AG04450 (cell line): ENCODE results near the gene TFAP2E. TPM values are rescaled to one million over a fixed set of nuclear protein-coding genes. Genes with fewer than 3 reads are reported as not detected.

ENCODE experiments used
- CTCF ChIA-PET: fragments of 300-600, 350-600 bp; formaldehyde crosslinking; extraction: SDS; loops from one replicate; lab custom pipeline; 2022; ENCODE audit warnings: antibody characterized with exemption, inconsistent platforms; lab: Charles Lee
- POLR2A ChIA-PET: fragments of 350-600 bp; formaldehyde crosslinking; extraction: SDS; loops from one replicate; lab custom pipeline; 2021; ENCODE audit warnings: antibody characterized with exemption, inconsistent platforms; lab: Yijun Ruan, JAX
- DNase-seq: peaks from one replicate; pipeline ENCODE4 v3.0.0-alpha.2; 2011; ENCODE audit warnings: low read depth, low spot score
- H3K27ac ChIP-seq: one replicate; pipeline ENCODE4 v1.5.1; 2012; ENCODE audit warnings: low read depth, low read length, control low read depth
- H3K27me3 ChIP-seq: one replicate; pipeline ENCODE4 v1.6.0; 2012; ENCODE audit warnings: low read length; ENCODE audit not compliant: control insufficient read depth, insufficient read depth
- H3K4me3 ChIP-seq: 2 replicates; pipeline ENCODE4 v1.5.1; 2011; ENCODE audit warnings: mild to moderate bottlenecking, low read depth, low read length, control low read depth
- H3K9me3 ChIP-seq: 2 replicates; pipeline ENCODE4 v1.5.1; 2012; ENCODE audit warnings: low read length; ENCODE audit not compliant: control insufficient read depth, insufficient read depth
- polyA plus RNA-seq: library from polyadenylated mRNA; depleted of rRNA; stranded (reverse); fragments of >200 nt; gene quantifications from 2 replicates; pipeline ENCODE4 v1.2.3, GENCODE V29; 2011
- TF ChIP-seq, protein P1 (sequence below): IDR thresholded peaks from 2 replicates; pipeline ENCODE4 v1.5.1; 2011; ENCODE audit warnings: low read depth, low read length, control low read depth, inconsistent platforms

TFAP2E gene
- polyA plus RNA-seq, 1 experiment, result 0.05 TPM

DNA sequence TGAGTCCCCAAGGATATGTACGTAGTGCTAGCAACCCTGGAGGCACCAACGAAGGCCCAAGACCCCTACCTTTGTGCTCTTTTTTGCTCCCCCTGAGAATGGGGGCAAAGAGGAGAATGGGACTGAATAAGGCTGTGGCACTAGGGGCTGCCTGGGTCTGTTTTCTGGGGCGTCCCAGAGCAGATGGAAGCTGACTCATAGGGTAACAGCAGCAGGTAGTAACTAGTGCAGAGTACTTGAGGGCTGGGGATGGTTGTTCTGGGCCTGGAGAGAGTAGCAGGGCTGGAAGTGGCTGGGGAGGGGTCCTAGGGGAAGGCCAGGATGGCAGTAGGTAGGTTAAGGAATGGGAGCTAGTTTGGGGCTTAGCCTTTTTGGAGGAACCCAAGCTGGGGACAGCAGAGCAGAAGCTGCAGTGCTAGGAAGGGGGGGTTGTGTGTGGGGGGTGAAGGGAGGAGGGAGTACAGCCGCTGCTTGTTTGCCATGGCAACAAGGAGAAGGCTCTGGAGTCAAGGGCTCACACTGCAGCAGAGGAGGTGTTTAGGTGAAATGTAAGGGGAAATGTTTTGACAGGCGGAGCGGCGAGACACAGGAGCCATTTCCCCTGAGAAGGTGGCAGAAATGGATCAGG is 13.7 kb upstream of the TFAP2E start:
- CTCF ChIA-PET, result interaction anchor here (1.3 to 5.3 kb wide), 4 partner anchors 9 to 156 kb away, joined by 3 to 57 read pairs (median 8); no protein-coding TSS in a partner anchor
- Histone ChIP-seq H3K4me3 (peak overlapping the region; percentile 96), H3K9me3 (peaks cover 4% of the 10 kb centered on the region; the same call in 1 of the 2 replicates), H3K27me3 (no peaks in the 10 kb centered on the region), H3K27ac (no peak overlapping the region)
- TF ChIP-seq, protein P1, sequence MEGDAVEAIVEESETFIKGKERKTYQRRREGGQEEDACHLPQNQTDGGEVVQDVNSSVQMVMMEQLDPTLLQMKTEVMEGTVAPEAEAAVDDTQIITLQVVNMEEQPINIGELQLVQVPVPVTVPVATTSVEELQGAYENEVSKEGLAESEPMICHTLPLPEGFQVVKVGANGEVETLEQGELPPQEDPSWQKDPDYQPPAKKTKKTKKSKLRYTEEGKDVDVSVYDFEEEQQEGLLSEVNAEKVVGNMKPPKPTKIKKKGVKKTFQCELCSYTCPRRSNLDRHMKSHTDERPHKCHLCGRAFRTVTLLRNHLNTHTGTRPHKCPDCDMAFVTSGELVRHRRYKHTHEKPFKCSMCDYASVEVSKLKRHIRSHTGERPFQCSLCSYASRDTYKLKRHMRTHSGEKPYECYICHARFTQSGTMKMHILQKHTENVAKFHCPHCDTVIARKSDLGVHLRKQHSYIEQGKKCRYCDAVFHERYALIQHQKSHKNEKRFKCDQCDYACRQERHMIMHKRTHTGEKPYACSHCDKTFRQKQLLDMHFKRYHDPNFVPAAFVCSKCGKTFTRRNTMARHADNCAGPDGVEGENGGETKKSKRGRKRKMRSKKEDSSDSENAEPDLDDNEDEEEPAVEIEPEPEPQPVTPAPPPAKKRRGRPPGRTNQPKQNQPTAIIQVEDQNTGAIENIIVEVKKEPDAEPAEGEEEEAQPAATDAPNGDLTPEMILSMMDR, result no peak
- DNase-seq, result no peak
- POLR2A ChIA-PET, result interaction anchor here (0.6 to 0.7 kb wide), 3 partner anchors 14 to 590 kb away, joined by 3 to 4 read pairs (median 4); no protein-coding TSS in a partner anchor

DNA sequence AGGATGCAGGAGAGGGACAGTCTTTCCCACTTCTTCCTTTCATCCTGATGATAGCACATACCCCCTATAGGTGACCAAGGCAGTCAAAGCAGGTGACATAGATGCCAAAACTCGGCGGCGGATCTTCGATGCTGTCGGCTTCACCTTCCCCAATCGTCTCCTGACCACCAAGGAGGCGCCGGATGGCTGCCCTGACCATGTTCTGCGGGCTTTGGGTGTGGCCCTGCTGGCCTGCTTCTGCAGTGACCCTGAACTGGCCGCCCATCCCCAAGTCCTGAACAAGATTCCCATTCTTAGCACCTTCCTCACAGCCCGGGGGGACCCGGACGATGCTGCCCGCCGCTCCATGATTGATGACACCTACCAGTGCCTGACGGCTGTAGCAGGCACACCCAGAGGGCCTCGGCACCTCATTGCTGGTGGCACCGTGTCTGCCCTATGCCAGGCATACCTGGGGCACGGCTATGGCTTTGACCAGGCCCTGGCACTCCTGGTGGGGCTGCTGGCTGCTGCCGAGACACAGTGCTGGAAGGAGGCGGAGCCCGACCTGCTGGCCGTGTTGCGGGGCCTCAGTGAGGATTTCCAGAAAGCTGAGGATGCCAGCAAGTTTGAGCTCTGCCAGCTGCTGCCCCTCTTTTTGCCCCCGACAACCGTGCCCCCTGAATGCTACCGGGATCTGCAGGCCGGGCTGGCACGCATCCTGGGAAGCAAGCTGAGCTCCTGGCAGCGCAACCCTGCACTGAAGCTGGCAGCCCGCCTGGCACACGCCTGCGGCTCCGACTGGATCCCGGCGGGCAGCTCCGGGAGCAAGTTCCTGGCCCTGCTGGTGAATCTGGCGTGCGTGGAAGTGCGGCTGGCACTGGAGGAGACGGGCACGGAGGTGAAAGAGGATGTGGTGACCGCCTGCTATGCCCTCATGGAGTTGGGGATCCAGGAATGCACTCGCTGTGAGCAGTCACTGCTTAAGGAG is 12.6 kb upstream of the TFAP2E start:
- no peak for DNase-seq
- peaks cover 4% of the 10 kb centered on the region; the same call in 1 of the 2 replicates for H3K9me3 ChIP-seq
- POLR2A ChIA-PET, result no interaction called here
- CTCF ChIA-PET, result interaction anchor here (1.4 to 5.3 kb wide), 4 partner anchors 8 to 166 kb away, joined by 4 to 57 read pairs (median 9); no protein-coding TSS in a partner anchor
- H3K27ac ChIP-seq, result no peak overlapping the region
- 0 out of 2 replicates have a peak overlapping the region, but pooled peaks have one; percentile 7 for H3K4me3 ChIP-seq
- H3K27me3 ChIP-seq, result no peaks in the 10 kb centered on the region
- TF ChIP-seq, protein P1, result no peak

- ChIA-PET POLR2A (no interaction called here), CTCF (interaction anchor here (0.8 to 5.3 kb wide), 4 partner anchors 7 to 165 kb away, joined by 4 to 57 read pairs (median 9); no protein-coding TSS in a partner anchor)
- no peak for DNase-seq
- no peak overlapping the region for H3K27ac ChIP-seq
- H3K4me3 ChIP-seq, result no peak overlapping the region
- peaks cover 4% of the 10 kb centered on the region; the same call in 1 of the 2 replicates for H3K9me3 ChIP-seq
- TF ChIP-seq, protein P1, result no peak
- no peaks in the 10 kb centered on the region for H3K27me3 ChIP-seq
Measured at GRCh38 chr1:35561297-35561971, 11.7 kb upstream of the TFAP2E start.

DNA sequence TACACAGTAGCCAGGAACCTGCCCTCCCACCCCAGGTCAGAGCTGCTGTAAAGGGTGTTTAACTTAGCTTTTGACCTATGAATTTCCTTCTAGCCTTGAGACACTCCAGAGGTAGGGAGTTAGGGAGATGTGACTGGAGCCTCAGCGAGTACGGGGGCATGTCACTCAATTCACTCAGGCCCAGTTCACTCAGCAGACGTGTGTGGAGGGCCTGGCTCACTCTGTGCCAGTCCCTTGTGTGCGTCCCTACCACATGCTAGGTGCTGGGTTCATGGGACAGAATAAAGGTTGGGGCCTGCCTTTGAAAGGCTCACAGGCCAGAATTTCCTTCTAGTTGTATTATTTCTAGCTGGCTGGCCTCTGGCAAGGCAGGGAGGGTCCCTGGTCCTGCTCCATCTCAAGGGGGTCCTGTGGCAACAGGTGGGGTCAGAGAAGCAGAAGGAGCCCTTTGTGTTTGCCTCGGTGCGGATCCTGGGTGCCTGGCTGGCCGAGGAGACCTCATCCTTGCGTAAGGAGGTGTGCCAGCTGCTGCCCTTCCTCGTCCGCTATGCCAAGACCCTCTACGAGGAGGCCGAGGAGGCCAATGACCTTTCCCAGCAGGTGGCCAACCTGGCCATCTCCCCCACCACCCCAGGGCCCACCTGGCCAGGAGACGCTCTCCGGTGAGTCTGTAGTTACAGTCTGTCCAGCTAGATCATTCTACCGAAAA is 11.0 kb upstream of the TFAP2E start:
- H3K27ac ChIP-seq, result no peak overlapping the region
- POLR2A ChIA-PET, result no interaction called here
- CTCF ChIA-PET, result interaction anchor here (0.5 to 5.3 kb wide), 4 partner anchors 111 to 165 kb away, joined by 4 to 57 read pairs (median 5); no protein-coding TSS in a partner anchor
- H3K27me3 ChIP-seq, result no peaks in the 10 kb centered on the region
- no peak for DNase-seq
- H3K9me3 ChIP-seq, result no peaks in the 10 kb centered on the region; the same call in 1 of the 2 replicates
- no peak overlapping the region for H3K4me3 ChIP-seq
- TF ChIP-seq, protein P1, result no peak
